Activated effector memory CD4-positive, alpha-beta T cell treated with anti-CD3 and anti-CD28 coated beads, Interleukin-2, amount 50 U/mL, for 16 hours (primary cell): ENCODE data around the gene DNAJC9.

Experiments
- DNase-seq: peaks from one replicate; pipeline ENCODE4 v3.0.0-alpha.2; 2020

Gene DNAJC9

DNA sequence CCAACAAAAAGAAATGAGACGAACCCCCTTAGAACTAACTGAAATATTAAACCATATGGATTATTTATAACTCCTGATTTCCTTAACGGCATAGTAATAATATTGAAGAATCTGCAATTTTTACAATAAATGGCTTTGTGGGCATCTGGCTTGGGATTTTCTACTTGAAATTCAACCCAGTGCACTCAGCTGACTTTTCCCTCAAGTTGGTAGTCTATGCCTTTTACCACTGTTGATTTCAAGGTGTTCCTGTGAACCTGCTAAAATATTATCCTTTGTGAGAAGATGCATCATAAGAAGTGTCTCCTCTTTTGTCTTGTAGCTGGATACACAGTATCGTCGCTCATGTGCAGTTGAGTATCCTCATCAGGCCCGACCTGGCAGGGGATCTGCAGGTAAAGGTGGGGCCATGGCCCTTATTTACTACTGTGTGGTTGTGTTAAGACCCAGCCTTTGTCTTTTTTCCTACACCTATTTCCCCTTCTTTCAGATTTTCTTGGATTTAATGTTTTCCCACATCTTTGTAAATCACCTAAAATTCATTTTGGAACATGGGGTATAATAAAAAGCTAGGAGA, 8.0 kb downstream of the DNAJC9 start:
- DNase-seq = no peak

DNA sequence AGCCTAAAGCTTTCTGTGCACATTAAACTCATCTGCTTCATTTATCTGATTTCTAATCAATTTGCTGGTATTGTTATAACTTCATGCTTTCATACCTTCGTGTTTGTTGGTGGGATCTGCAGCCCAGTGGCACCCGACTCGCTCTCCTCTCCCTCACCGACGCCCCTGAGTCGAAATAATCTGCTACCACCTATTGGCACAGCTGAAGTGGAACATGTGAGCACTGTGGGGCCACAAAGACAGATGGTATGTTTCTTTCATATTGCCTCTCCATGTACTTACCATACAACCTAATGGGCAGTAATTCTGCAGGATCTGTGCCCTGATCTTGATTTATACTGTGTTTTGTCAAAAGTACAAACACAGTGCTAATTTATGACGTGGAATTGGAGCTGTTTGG, 12.4 kb downstream of the DNAJC9 start:
- no peak for DNase-seq

DNA sequence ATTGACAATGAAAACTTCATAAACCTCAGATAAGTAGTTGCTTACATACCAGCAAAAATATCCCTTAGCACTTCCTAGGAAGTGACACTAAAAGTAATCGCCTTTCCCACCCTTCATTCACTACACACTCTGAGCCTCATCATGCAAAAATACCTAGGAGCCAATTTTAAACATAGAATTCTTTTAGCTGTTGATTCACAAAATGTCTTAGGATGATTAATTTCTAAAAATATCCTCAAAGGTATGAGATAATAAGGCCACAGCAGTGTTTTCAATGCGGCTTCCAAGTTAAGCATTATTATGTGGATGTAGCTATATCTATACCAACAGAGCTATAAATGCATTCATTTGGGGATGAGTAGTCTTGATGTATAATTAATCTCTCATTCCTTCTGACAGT, 13.2 kb downstream of the DNAJC9 start:
- DNase-seq = no peak

DNA sequence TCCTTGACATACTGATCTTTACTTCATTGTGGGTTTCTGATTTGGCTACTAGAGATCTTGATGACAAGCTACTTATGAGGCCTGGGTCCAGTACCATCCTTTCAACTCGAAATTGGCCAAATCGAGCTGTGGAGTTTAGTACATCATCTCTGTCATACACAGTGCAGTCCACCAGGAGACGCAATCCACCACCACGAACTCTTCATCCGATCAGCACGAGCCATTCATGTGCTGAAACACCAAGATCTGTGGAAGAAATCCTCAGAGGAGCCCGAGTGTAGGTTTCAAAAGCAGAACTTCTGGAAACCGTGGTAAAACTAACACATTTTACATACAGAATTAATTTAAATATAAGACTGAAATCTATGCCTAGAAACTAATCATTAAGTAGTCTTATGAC, 14.2 kb downstream of the DNAJC9 start:
- no peak for DNase-seq

DNA sequence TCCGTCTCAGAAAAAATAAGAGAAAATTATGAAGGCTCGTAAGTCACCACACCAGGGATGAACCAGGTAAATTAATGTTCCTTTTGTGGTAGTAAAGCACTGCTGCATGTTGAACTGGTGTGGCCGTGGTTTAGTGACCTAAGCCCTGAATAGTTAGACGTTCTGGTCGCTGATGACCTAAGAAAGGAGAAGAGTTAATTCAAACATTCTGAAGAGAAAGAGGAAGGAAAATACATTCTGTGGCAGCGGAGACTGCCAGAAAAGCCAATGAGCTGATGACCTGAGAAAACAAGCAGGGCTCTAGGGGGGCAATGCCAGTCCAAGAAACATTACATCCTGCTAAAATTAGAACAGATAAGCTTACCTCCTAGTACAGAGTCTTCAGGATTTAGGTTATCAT, 17.5 kb downstream of the DNAJC9 start:
- DNase-seq = no peak

DNA sequence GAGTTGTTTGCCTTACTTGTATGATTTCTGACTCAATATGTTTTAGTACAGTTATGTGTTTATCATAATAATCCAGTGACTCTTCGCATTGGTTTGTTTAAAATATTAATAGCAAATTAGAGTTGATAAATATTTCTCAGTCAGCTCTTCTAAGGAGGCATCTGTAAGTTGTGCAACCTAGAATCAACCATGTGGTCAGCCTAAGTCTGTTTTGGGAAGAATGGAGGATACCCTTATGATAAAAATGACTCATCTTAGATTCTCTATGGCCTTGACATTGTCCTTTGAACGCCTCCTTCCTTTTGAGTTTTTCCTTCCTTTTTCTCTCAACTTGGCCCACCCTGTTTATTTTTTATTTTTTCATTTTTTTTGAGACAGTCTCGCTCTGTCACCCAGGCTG, 18.8 kb downstream of the DNAJC9 start:
- DNase-seq = no peak

DNA sequence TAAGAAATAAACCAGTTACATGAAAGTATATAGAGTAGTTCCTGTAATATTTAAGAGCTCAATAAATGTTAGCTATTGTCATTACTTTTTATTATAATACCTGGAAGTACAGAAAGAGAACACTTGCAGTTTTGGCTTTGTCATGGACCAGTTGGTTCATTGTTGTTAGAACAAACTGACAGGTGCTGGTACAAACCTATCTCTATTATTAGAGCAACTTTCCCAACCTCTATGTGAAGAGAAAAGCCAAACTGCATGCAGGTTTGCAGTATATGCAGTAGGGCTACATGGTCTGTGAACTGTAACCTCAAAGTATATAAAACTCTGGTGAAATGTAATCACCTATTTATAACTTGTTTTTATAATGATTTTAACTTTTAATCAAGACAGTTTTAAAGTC, 20.4 kb downstream of the DNAJC9 start:
- no peak for DNase-seq

DNA sequence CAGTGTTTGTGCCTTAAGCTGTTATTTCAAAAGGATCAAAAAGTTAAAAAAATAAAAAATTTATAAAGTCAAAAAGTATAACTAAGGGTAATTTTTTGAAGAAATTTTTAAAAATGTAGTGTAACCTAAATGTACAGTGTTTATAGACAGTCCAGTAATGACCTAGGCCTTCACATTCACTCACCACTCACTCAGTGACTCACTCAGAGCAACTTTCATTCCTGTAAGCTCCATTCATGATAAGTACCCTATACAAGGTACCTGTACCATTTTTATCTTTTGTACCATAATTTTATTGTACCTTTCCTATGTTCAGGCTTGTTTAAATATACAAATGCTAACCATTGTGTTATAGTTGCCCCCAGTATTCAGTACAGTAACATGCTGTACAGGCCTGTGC, 21.5 kb downstream of the DNAJC9 start:
- no peak for DNase-seq

DNA sequence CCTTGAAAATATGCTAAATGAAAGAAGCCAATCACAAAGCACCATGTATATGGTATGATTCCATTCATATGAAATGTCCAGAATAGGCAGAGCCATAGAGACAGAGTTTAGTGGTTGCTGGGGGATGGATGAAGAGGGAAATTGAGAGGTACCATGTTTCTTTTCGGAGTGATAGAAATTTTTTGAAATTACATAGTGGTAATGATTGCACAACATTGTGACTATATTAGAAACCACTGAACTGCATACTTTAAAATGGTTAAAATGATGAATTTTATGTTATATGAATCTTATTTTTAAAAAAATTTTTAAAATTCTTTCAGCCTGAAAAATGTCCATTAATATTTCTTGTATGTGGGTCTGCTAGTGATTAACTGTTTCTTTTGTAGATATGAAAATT, 26.1 kb downstream of the DNAJC9 start:
- DNase-seq = no peak

DNA sequence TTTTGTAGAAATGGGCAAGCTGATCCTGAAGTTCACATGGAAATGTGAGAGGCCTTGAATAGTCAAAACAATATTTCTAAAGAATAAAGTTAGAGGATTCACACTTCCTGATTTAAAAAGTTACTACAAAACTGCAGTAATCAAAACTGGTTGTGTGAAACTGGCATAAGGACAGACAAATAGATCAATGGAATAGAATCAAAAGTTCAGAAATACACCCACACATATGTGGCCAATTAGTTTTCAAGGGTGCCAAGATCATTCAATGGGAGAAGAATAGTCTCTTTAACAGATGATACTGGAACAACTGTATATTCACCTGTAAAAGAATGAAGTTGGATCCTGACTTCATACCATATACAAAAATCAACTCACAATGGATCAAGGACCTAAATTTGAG, 27.7 kb downstream of the DNAJC9 start:
- DNase-seq = no peak

DNA sequence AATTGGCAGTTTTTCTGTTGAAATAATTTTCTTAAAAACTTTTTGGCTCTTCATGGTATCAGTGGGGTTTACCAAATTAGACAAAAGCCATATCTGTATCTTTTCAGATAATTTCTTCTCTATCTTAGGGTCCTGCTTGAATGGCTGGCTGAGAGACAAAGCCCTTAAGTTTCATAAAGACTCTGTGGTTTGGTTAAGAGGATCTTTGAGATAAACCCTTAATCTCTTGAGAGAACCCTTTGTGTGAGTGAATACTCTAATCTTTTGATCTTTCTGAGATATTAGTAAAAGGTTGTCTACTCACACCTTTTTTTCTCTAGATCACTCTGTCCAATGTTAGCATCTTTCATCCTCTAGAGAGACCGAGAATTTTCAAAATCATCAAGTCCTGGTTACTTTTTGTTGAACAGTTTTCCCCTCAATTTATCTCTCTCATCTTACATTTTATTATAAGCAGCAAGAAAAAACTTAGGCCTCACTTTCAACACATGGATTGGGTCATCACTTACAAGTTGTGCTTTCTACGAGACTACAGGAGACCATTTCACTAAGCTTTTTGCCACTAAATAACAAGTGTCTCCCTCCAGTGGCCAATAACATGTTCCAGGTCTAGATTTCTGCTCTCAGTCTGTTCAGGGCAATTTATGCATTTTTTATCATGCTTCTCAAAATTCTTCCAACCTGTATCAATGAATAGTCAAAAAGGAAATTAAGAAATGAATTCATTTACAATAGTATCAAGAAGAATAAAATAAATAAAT, 28.4 kb downstream of the DNAJC9 start:
- no peak for DNase-seq

DNA sequence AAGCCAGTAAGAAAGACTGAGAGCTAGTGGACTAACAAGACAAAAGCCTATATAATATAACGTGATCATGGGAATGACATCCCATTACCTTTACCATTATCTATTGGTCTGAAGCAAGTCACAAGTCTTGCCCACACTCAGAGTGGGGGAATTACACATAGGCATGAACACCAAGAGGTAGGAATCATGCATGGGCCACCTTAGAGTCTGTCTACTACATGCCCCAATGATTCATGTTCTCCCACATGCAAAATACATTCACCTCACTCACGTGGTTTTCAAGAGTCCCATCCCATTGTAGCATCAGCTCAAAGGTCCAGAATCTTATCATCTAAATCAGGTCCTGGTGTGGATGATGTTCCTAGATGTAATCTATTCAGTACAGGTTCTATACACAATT, 29.4 kb downstream of the DNAJC9 start:
- no peak for DNase-seq

DNA sequence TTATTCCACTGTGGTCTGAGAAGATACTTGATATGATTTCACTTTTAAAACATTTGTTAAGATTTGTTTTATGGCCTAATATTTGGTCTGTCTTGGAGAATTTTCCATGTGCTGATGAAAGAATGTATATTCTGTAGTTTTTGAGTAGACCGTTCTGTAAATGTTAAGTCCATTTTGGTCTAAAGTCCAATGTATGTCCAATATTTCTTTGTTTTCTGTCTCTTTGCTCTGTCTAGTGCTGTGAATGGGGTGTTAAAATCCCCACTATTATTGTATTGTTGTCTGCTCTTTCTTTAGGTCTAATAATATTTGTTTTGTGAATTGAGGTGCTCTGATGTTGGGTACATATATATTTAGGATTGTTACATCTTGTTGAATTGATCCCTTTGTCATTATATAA, 31.3 kb downstream of the DNAJC9 start:
- no peak for DNase-seq

DNA sequence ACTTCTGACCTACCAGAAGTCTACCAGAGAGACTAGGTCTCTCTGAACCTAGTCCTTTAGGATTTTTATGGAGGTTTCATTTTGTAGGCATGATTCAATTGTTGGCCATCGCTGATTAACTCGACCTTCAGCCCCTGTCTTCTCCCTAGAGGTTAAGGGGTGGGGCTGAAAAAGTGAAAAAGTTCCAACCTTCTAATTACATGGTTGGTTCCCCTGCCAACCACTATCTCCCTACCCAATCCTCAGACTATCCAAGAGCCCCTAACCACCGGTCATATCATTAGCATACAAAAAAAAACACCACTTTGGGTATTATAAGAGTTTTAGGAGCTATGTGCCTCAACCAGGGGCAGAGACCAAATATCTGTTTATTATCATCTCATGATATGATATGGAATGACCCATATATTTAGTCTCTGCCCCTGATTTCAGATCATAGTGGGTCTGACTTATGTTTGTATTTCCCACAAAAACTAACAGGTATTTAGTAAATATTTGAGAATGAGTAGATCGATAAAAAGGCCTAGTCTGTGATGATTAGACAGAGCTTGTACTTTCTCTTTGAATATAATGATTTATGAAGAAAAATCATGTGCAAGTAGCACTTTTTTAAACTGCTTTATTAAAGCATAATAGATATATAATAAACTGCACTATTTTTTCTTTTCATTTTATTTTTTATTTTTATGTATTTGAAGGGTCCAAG, 35.8 kb downstream of the DNAJC9 start:
- no peak for DNase-seq

DNA sequence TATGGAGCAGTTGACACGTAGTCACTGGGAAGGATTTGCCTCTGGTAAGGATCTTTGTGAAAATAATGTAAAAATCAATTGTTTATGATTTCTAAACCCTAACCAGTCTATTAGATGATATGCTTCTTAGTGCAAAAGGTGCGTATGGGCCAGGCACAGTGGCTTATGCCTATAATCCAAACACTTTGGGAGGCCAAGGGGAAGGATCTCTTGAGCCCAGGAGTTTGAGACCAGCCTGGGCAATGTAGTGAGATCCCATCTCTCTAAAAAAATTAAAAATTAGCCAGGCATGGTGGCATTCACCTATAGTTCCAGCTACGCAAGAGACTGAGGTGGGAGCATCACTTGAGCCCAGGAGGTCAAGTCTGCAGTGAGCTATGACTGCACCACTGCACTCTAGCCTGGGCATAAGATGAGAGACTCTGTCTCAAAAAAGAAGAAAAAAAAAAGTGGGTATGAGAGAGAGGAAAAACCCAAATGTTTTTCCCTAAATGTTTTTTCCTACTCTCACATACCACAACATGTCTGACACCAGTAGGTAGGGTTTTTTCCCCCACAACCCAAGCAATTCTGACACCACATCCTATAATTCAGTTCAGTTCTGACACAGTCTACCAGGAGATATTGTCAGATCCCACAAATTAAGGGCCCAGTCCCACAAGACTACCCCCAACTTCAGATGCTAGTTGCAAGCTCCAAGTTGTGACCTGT, 36.5 kb downstream of the DNAJC9 start:
- no peak for DNase-seq

DNA sequence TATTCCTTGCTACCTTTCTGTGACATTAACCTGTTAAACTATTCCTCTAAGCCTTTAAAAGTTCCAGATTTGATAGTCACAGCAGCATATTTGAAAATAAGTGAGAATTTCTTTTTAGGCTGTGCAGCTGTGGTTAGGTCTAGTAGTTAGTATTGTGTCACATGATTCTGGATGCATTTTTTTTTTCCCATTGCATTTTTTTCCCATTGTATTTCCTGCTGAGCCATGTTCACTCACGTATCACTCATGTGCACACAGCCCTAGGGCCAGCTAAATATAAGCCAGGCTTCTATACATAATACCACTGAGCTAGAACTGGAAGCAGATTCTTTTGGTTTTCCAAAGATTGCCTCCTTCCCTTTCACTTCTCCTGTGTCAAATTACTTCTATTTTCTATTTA, 37.4 kb downstream of the DNAJC9 start:
- DNase-seq = no peak

DNA sequence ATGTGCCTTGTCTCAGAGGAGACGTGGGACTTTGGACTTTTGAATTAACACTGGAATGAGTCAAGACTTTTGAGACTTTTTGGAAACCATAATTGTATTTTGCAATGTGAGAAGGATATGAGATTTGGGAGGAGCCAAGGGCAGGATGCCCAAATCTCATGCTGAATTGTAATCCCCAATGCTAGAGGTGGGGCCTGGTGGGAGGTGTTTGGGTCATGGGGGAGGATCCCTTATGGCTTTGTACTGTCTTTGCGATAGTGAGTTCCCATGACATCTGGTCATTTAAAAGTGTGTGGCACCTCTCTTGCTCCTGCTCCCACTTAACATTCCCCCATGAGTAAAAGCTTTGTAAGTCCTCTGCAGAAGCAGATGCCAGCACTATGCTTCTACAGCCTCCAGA, 39.2 kb downstream of the DNAJC9 start:
- DNase-seq = no peak

DNA sequence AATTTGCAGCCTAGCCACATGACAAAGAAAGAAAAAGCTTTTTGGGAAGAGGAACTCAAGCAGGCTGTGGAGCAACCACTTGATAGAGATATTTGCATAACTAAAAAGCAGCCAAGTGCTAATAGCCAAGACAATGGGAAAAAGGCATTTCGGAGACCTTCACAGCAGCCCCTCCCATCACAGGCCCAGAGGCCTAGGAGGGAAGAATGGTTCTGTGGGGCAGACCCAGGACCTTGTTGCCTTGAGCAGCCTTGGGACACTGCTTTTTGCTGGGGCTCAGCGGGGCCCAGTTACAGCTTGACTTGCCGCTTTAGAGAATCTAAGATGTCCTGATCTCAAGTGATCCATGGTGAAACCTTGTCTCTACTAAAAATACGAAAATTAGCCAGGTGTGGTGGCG, 40.7 kb downstream of the DNAJC9 start:
- DNase-seq = no peak

DNA sequence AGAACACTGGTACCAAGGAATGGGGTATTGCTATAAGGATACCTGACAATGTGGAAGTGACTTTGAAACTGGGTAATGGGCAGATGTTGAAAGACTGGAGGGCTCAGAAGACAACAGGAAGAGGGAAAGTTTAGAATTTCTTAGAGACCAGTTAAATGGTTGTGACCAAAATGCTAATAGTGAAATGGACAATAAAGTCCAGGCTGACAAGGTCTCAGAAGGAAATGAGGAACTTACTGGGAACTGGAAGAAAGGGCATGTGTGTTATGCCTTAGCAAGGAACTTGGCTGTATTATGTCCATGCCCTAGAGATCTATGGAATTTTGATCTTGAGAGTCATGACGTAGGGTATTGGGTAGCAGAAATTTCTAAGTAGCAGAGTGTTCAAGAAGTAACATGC, 41.2 kb downstream of the DNAJC9 start:
- no peak for DNase-seq

DNA sequence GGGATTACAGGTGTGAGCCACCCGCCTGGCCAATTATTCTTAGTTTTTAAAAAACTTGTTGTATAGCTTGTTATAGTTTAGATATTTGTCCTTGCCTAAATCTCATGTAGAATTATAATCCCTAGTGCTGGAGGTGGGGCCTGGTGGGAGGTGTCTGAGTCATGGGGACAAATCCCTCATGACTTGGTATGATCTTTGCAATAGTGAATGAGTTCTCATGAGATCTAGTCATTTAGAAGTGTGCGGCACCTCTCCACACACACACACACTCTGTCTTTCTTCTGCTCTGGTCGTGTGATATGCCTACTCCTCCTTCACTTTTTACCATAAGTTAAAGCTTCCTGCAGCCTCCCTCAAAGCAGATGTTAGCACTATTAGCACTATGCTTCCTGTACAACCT, 42.0 kb downstream of the DNAJC9 start:
- DNase-seq = no peak
